Measurements from ENCODE around the gene ACTL6B.

The ACTL6B gene

DNA sequence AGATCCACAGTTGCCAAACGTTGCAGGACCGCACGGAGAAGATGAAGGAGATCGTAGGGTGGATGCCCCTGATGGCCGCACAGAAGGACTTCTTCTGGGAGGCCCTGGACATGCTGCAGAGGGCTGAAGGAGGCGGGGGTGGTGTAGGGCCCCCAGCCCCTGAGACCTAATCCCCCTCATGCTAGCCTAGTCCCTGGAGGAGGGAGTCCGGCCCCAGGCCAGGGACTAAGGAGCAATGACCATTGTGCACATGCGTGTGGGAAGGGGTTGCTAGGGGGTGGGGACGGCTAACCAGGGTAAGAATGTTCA is 55.6 kb downstream of the ACTL6B start:
- no peak for DNase-seq (ENCODE audit: low read depth, low spot score)

GRCh38 chr7:100599911-100600729 is 56.1 kb downstream of the ACTL6B start:
- no peak for DNase-seq (ENCODE audit: low read depth, low spot score)

DNA sequence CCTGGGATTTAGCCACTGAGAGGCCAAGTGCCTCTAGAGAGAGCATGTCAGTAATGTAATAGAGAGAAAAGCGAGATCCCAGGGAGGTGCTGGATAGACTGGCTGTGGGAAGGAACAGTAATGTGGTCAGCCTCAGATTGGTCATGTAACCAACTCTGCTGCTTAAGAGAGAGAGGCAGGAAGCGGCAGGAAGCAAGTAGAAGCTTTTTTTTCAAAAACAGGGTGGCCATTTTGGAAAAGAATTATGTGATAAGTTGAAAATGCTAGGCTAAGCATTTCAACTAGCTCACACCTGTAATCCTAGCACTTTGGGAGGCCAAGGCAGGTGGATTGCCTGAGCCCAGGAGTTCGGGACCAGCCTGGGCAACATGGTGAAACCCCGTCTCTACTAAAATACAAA is 57.8 kb downstream of the ACTL6B start:
- DNase-seq (ENCODE audit: low read depth, low spot score): no peak

- no peak for DNase-seq (ENCODE audit: low read depth, low spot score)
These were observed 61.1 kb downstream of the ACTL6B start for GRCh38 chr7:100595188-100595587.
